HG02973 (cell line): ENCODE measurements around the gene GSTT4.
"Not testable (repeated sequence)": the region's sequence is repeated elsewhere in the genome, so short reads cannot be mapped to it uniquely, and the experiment has no call there.

Source experiments
- ATAC-seq: cut with Tn5 transposase; IDR thresholded peaks from one replicate; pipeline ENCODE4 v1.9.1; 2021; ENCODE audit warnings: moderate library complexity; ENCODE audit not compliant: unreplicated experiment

GSTT4 gene

GRCh38 chr22:23954193-23954990, 50.9 kb downstream of the GSTT4 start:
- not testable (repeated sequence) for ATAC-seq

- not testable (repeated sequence) for ATAC-seq
Observed at GRCh38 chr22:23953485-23953884, 51.8 kb downstream of the GSTT4 start.

- not testable (repeated sequence) for ATAC-seq
Observed at GRCh38 chr22:23952794-23953405, 52.4 kb downstream of the GSTT4 start.

GRCh38 chr22:23951383-23951782, 53.9 kb downstream of the GSTT4 start:
- ATAC-seq, result not testable (repeated sequence)

- not testable (repeated sequence) for ATAC-seq
Observed at GRCh38 chr22:23949764-23950163, 55.5 kb downstream of the GSTT4 start.
